BJ (cell line): ENCODE data around the gene EFNA2. TPM values are rescaled to one million over a fixed set of nuclear protein-coding genes. Genes with fewer than 3 reads are reported as not detected.
A peak's percentile ranks its signal among the peaks of the same experiment; 100 is the strongest.

Experiments
- CTCF ChIA-PET: fragments of 350-600 bp; formaldehyde crosslinking; extraction: SDS; loops from one replicate; lab custom pipeline; 2021; ENCODE audit warnings: antibody characterized with exemption, inconsistent platforms; lab: Yijun Ruan, JAX
- POLR2A ChIA-PET: fragments of 300-600 bp; sonication (Branson Sonifier 250); formaldehyde crosslinking; extraction: SDS; loops from one replicate; lab custom pipeline; 2021; ENCODE audit warnings: antibody characterized with exemption; lab: Charles Lee
- DNase-seq: peaks from one replicate; pipeline ENCODE4 v3.0.0-alpha.2; 2011; ENCODE audit warnings: low read depth
- H3K27me3 ChIP-seq: 2 replicates; pipeline ENCODE4 v1.6.0; 2011; ENCODE audit warnings: low read length; ENCODE audit not compliant: control insufficient read depth, insufficient read depth
- H3K36me3 ChIP-seq: 2 replicates; pipeline ENCODE4 v1.5.1; 2011; ENCODE audit warnings: low read length; ENCODE audit not compliant: control insufficient read depth, insufficient read depth
- H3K4me3 ChIP-seq: 2 replicates; pipeline ENCODE4 v1.5.1; 2011; ENCODE audit warnings: low read depth, mild to moderate bottlenecking, control low read depth, low read length
- CTCF ChIP-seq: IDR thresholded peaks from 2 replicates; pipeline ENCODE4 v1.5.1; 2011; ENCODE audit warnings: low read depth, mild to moderate bottlenecking, control low read depth, inconsistent platforms, low read length, moderate library complexity; ENCODE audit not compliant: insufficient read depth
- polyA plus RNA-seq: library from polyadenylated mRNA; depleted of rRNA; stranded (reverse); fragments of >200 nt; gene quantifications from 2 replicates; pipeline ENCODE4 v1.2.3, GENCODE V29; 2011

The EFNA2 gene
- polyA plus RNA-seq, 1 experiment: not detected

DNA sequence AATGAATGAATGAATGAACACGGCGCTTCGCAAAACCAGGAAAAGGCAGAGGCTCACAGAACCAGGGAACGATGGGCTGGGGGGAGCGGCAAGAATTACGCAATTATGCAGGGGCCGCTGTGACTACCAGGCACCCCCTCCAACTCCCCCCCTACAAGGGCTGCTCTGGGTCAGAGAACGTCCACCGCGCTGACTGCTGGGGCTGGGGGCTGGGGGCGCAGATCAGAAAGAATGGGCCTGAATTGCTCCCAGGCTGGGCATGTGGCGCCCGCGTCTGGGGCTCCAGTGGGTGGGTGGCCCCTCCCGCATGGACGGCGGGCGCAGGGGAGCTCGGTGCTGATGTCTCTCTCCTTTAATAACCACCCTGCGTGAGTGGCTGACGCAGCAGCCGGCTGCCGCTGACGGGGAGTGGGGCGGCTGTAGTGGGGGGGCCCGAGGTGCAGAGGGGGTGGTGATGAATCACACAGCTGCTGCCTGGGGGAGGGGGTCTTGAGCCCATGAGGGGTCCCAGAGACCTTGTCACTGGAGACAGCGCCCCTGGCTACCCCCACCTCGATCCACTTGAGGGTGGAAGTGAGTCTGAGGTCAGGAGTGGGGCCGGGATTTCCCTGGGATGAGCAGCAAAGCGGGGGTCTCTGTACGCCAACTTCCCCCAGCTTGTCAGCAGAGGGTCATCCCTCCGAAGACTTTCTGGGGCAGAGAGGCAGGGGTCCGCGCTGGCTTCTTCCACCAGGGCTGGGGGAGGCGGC, 18.0 kb upstream of the EFNA2 start:
- POLR2A ChIA-PET: no interaction called here
- CTCF ChIA-PET: interaction anchor here (0.7 to 12.8 kb wide), 10 partner anchors 8 to 461 kb away, joined by 3 to 437 read pairs (median 6); partner anchors contain the start of genes ATP5F1D and CNN2
- DNase-seq: no peak
- H3K36me3 ChIP-seq: peaks cover 15% of the 10 kb centered on the region
- H3K4me3 ChIP-seq: peak overlapping the region; percentile 56
- TF ChIP-seq CTCF: no peak
- no peaks in the 10 kb centered on the region for H3K27me3 ChIP-seq

GRCh38 chr19:1268226-1269064, 17.2 kb upstream of the EFNA2 start:
- ChIA-PET CTCF (interaction anchor here (0.6 to 12.8 kb wide), 10 partner anchors 9 to 462 kb away, joined by 3 to 437 read pairs (median 4); partner anchors contain the start of genes ATP5F1D and CNN2), POLR2A (interaction anchor here (0.5 to 1.4 kb wide), 22 partner anchors 8 to 779 kb away, joined by 3 to 78 read pairs (median 4); partner anchors contain the start of genes ATP5F1D, CNN2, GPX4 and MADCAM1)
- Histone ChIP-seq H3K27me3 (no peaks in the 10 kb centered on the region), H3K36me3 (peaks cover 23% of the 10 kb centered on the region), H3K4me3 (no peak overlapping the region)
- DNase-seq: no peak
- TF ChIP-seq CTCF: no peak

DNA sequence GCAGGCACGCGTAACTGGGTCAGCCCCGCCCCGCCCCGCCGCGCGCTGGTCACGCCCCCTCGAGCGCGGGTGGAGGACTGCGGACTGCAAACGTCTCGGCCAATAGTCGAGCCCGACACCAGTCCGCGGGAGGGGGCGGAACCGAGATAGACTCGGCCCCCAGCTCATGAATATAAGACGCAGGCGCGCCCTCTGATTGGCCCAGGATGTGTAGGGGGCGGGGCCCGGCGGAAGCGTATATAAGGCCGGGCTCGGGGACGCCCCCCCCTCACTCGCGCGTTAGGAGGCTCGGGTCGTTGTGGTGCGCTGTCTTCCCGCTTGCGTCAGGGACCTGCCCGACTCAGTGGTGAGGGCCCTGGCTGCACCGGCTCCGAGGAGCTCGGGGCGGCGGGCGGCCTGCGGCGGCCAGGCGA, 16.6 kb upstream of the EFNA2 start, which contains the start of gene CIRBP:
Gene CIRBP (plus strand): TSS at position 268 of the 413 bp plus-strand sequence. CDS start 1,602 bp downstream, outside the sequence.
- H3K36me3 ChIP-seq: peaks cover 27% of the 10 kb centered on the region
- no peak for TF ChIP-seq CTCF
- ChIA-PET CTCF (interaction anchor here (0.6 to 12.8 kb wide), 6 partner anchors 11 to 118 kb away, joined by 3 to 437 read pairs (median 4); partner anchors contain the start of gene ATP5F1D), POLR2A (interaction anchor here (0.5 to 1.4 kb wide), 25 partner anchors 8 to 780 kb away, joined by 3 to 78 read pairs (median 4); partner anchors contain the start of genes ATP5F1D, CNN2, GPX4 and MADCAM1)
- H3K4me3 ChIP-seq: peak within 1 kb of the TSS; percentile 66
- DNase-seq: peak; percentile 92
- no peaks in the 10 kb centered on the region for H3K27me3 ChIP-seq

DNA sequence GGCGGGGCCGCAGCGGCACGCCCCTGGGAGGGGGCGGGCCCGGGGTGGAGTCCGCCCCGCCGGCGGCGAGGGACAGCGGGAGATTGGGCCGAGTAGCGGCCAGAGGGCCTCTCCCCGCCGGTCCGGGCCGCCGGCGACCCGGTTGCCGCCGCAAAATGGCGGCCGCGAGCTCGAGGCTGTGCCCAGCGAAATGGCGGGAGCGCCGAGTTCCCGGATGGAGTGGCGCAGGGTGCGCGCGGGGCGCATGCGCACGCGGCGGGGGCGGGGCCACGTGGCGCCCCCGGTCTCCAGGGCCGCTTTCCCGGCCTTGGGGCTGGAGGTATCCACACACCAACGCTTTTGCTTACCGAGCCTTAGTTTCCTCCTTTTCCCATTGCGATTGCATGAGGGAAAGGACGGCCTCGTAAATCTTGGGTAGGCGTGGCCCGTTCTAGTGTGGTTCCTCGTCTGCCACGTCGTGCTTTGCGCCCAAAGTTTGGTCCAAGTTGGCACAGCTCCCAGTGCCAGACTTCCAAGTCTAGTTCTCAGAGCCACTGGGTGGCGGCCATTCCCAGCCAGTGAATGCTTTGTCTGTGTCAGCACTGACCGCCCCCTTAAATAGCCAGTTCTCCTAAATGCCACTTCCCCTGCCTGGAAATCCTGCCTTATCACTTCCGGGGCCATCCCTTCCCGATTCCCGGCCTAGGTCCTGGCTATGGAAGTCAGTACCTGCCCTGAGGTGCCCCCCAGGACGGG, 16.0 kb upstream of the EFNA2 start:
- H3K27me3 ChIP-seq: no peaks in the 10 kb centered on the region
- POLR2A ChIA-PET: interaction anchor here (0.6 to 1.4 kb wide), 15 partner anchors 9 to 697 kb away, joined by 3 to 78 read pairs (median 8); partner anchors contain the start of genes ATP5F1D, BSG and CNN2
- TF ChIP-seq CTCF: no peak
- H3K4me3 ChIP-seq: peak overlapping the region; percentile 66
- CTCF ChIA-PET: interaction anchor here (0.8 to 12.8 kb wide), 5 partner anchors 10 to 119 kb away, joined by 3 to 437 read pairs (median 5); partner anchors contain the start of gene ATP5F1D
- H3K36me3 ChIP-seq: peaks cover 33% of the 10 kb centered on the region
- no peak for DNase-seq
